ENCODE data around the gene GANAB. TPM values are rescaled to one million over a fixed set of nuclear protein-coding genes. Genes with fewer than 3 reads are reported as not detected.

Gene GANAB
- total and polyA plus RNA-seq, 2 of the 13 experiments (the other 11 are each of a cell fraction or from before 2014, with no cell fraction given) = 99.5 to 234 TPM

- TF ChIP-seq DPF2 (CRISPR knock-in tag; IDR thresholded peaks at IDR 0.05; ENCODE audit: borderline replicate concordance, low read depth) (no peak), HMG20B (CRISPR knock-in tag; conservative IDR thresholded peaks at IDR 0.05) (no peak), SOX6 (IDR thresholded peaks at IDR 0.05) (no peak), SOX6 (CRISPR knock-in tag; IDR thresholded peaks at IDR 0.05) (peak; percentile 55), PHF8 (CRISPR knock-in tag; IDR thresholded peaks at IDR 0.05) (peak; percentile 80), ZNF577 (CRISPR knock-in tag; IDR thresholded peaks at IDR 0.05; ENCODE audit: borderline replicate concordance, low read depth) (no peak), RNF2 (conservative IDR thresholded peaks at IDR 0.05; ENCODE audit: low read depth) (no peak), NR2F2 (IDR thresholded peaks at IDR 0.05; ENCODE audit: borderline replicate concordance, low read depth) (0 out of 2 replicates have a peak, but pooled peaks have one; percentile 62), KDM1A (CRISPR knock-in tag; IDR thresholded peaks at IDR 0.05) (no peak), ZNF30 (CRISPR knock-in tag; IDR thresholded peaks at IDR 0.05) (no peak), ZUFSP (CRISPR knock-in tag; IDR thresholded peaks at IDR 0.05; ENCODE audit: borderline replicate concordance) (no peak), MIER2 (CRISPR knock-in tag; IDR thresholded peaks at IDR 0.05) (0 out of 2 replicates have a peak, but pooled peaks have one; percentile 8), ZNF17 (CRISPR knock-in tag; IDR thresholded peaks at IDR 0.05) (no peak), ZNF512 (CRISPR knock-in tag; IDR thresholded peaks at IDR 0.05) (no peak), CCDC6 (CRISPR knock-in tag; IDR thresholded peaks at IDR 0.05) (no peak), CEBPB (IDR thresholded peaks at IDR 0.05; ENCODE audit: borderline replicate concordance, low read depth, low read length) (no peak), ZNF598 (CRISPR knock-in tag; IDR thresholded peaks at IDR 0.05; ENCODE audit: borderline replicate concordance) (peak; percentile 59; the same call in 1 of the 2 replicates), SALL1 (CRISPR knock-in tag; IDR thresholded peaks at IDR 0.05) (peak; percentile 80), ZBTB38 (CRISPR knock-in tag; IDR thresholded peaks at IDR 0.05) (peak; percentile 97), ZNF326 (CRISPR knock-in tag; IDR thresholded peaks at IDR 0.05; ENCODE audit: borderline replicate concordance) (no peak), ZNF670 (CRISPR knock-in tag; IDR thresholded peaks at IDR 0.05; ENCODE audit: borderline replicate concordance) (no peak), ZNF253 (CRISPR knock-in tag; IDR thresholded peaks at IDR 0.05; ENCODE audit: borderline replicate concordance) (peak; percentile 47; the same call in 1 of the 2 replicates), FOXA3 (CRISPR knock-in tag; IDR thresholded peaks at IDR 0.05) (peak; percentile 33; the same call in 1 of the 2 replicates), NR2F6 (IDR thresholded peaks at IDR 0.05) (no peak; the same call in 1 of the 2 replicates), NR2F6 (CRISPR knock-in tag; IDR thresholded peaks at IDR 0.05) (no peak; the same call in 1 of the 2 replicates)
- TF ChIP-seq, protein P1, sequence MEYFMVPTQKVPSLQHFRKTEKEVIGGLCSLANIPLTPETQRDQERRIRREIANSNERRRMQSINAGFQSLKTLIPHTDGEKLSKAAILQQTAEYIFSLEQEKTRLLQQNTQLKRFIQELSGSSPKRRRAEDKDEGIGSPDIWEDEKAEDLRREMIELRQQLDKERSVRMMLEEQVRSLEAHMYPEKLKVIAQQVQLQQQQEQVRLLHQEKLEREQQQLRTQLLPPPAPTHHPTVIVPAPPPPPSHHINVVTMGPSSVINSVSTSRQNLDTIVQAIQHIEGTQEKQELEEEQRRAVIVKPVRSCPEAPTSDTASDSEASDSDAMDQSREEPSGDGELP (IDR thresholded peaks at IDR 0.05; ENCODE audit: borderline replicate concordance, low read depth) = 0 out of 2 replicates have a peak, but pooled peaks have one; percentile 23
- TF ChIP-seq, protein P2, sequence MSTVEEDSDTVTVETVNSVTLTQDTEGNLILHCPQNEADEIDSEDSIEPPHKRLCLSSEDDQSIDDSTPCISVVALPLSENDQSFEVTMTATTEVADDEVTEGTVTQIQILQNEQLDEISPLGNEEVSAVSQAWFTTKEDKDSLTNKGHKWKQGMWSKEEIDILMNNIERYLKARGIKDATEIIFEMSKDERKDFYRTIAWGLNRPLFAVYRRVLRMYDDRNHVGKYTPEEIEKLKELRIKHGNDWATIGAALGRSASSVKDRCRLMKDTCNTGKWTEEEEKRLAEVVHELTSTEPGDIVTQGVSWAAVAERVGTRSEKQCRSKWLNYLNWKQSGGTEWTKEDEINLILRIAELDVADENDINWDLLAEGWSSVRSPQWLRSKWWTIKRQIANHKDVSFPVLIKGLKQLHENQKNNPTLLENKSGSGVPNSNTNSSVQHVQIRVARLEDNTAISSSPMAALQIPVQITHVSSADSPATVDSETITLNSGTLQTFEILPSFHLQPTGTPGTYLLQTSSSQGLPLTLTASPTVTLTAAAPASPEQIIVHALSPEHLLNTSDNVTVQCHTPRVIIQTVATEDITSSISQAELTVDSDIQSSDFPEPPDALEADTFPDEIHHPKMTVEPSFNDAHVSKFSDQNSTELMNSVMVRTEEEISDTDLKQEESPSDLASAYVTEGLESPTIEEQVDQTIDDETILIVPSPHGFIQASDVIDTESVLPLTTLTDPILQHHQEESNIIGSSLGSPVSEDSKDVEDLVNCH (CRISPR knock-in tag; IDR thresholded peaks at IDR 0.05) = no peak
Measured at GRCh38 chr11:62665075-62665598, 18.7 kb upstream of the GANAB start, which contains the start of the genes C11orf98 and CSKMT (continued).
